T-helper 17 cell (primary cell): Measurements from ENCODE around the gene CDC42EP5. TPM values are rescaled to one million over a fixed set of nuclear protein-coding genes. Genes with fewer than 3 reads are reported as not detected.
"Not testable (repeated sequence)": the region's sequence is repeated elsewhere in the genome, so short reads cannot be mapped to it uniquely, and the experiment has no call there.

Experiments used
- ATAC-seq: fragments of 150-1000 bp; cut with Tn5 transposase; 2 replicates; pipeline ENCODE4 v1.10.0; 2021; ENCODE audit warnings: mild to moderate bottlenecking, moderate library complexity
- DNase-seq, 3 donors: peaks; one replicate each; pipeline versions ENCODE4 v3.0.0 to v3.0.0-alpha.2; 2020 to 2021
- H3K9me3 ChIP-seq: one replicate; pipeline ENCODE4 v1.7.0; 2013; ENCODE audit warnings: low read length, mild to moderate bottlenecking; ENCODE audit not compliant: control insufficient read depth, poor library complexity, severe bottlenecking
- H3K27ac Mint-ChIP-seq: one replicate; pipeline ENCODE4 v1.8.0; 2022; ENCODE audit warnings: mild to moderate bottlenecking, moderate library complexity, mixed read lengths
- H3K27me3 Mint-ChIP-seq: one replicate; pipeline ENCODE4 v1.8.0; 2022; ENCODE audit warnings: mixed read lengths
- H3K36me3 Mint-ChIP-seq: one replicate; pipeline ENCODE4 v1.8.0; 2022; ENCODE audit warnings: low read depth, mixed read lengths
- H3K4me1 Mint-ChIP-seq: one replicate; pipeline ENCODE4 v1.8.0; 2022; ENCODE audit warnings: mild to moderate bottlenecking, mixed read lengths
- H3K4me3 Mint-ChIP-seq: one replicate; pipeline ENCODE4 v1.8.0; 2022; ENCODE audit warnings: mild to moderate bottlenecking, moderate library complexity, mixed read lengths
- total RNA-seq, 4 donors: library from RNA in 2 of 4; stranded (reverse) in 2 of 4; gene quantifications; one replicate each; pipeline ENCODE4 v1.2.3 and lab custom pipeline; 2022 to 2026

The CDC42EP5 gene
- total RNA-seq, 2 donors from 2014 or later: not detected

GRCh38 chr19:54455786-54456422 is 17.2 kb downstream of the CDC42EP5 start:
- peaks cover 29% of the 10 kb centered on the region for H3K4me1 Mint-ChIP-seq
- ATAC-seq: peak; percentile 2
- no peaks in the 10 kb centered on the region for H3K9me3 ChIP-seq
- no peak overlapping the region for H3K27ac Mint-ChIP-seq
- DNase-seq: no peak
- H3K36me3 Mint-ChIP-seq: peaks cover 15% of the 10 kb centered on the region
- H3K4me3 Mint-ChIP-seq: no peak overlapping the region
- H3K27me3 Mint-ChIP-seq: no peaks in the 10 kb centered on the region

GRCh38 chr19:54454781-54455675 is 18.1 kb downstream of the CDC42EP5 start:
- H3K9me3 ChIP-seq: no peaks in the 10 kb centered on the region
- H3K27ac Mint-ChIP-seq: peak overlapping the region; percentile 74
- H3K36me3 Mint-ChIP-seq: peaks cover 16% of the 10 kb centered on the region
- H3K27me3 Mint-ChIP-seq: no peaks in the 10 kb centered on the region
- peaks cover 37% of the 10 kb centered on the region for H3K4me1 Mint-ChIP-seq
- DNase-seq (no peak), ATAC-seq (no peak)
- peak overlapping the region; percentile 53 for H3K4me3 Mint-ChIP-seq

- peak overlapping the region; percentile 21 for H3K4me3 Mint-ChIP-seq
Observed at GRCh38 chr19:54453921-54454780, 18.9 kb downstream of the CDC42EP5 start.

GRCh38 chr19:54452626-54453025 is 20.5 kb downstream of the CDC42EP5 start:
- H3K27ac Mint-ChIP-seq: no peak overlapping the region
- H3K4me3 Mint-ChIP-seq: no peak overlapping the region
- H3K27me3 Mint-ChIP-seq: no peaks in the 10 kb centered on the region
- peaks cover 34% of the 10 kb centered on the region for H3K4me1 Mint-ChIP-seq
- H3K36me3 Mint-ChIP-seq: peaks cover 11% of the 10 kb centered on the region
- H3K9me3 ChIP-seq: no peaks in the 10 kb centered on the region
- ATAC-seq (no peak), DNase-seq (no peak)

More at GRCh38 chr19:54453921-54454780, 18.9 kb downstream of the CDC42EP5 start:
- Mint-ChIP-seq H3K4me1 (peaks cover 37% of the 10 kb centered on the region), H3K36me3 (peaks cover 14% of the 10 kb centered on the region), H3K27me3 (no peaks in the 10 kb centered on the region), H3K27ac (peak overlapping the region; percentile 74)
- DNase-seq (no peak), ATAC-seq (no peak)
- no peaks in the 10 kb centered on the region for H3K9me3 ChIP-seq

- no peak for ATAC-seq
- DNase-seq: no peak
- Mint-ChIP-seq H3K27me3 (no peaks in the 10 kb centered on the region), H3K4me3 (no peak overlapping the region), H3K27ac (peak overlapping the region; percentile 100), H3K4me1 (peaks cover 37% of the 10 kb centered on the region), H3K36me3 (peaks cover 11% of the 10 kb centered on the region)
- no peaks in the 10 kb centered on the region for H3K9me3 ChIP-seq
Observed at GRCh38 chr19:54451997-54452396, 21.1 kb downstream of the CDC42EP5 start.

- Mint-ChIP-seq H3K4me3 (peak overlapping the region; percentile 100), H3K4me1 (peaks cover 37% of the 10 kb centered on the region), H3K27ac (peak overlapping the region; percentile 100), H3K36me3 (peaks cover 11% of the 10 kb centered on the region), H3K27me3 (no peaks in the 10 kb centered on the region)
- H3K9me3 ChIP-seq: no peaks in the 10 kb centered on the region
- no peak for ATAC-seq
- no peak for DNase-seq
Observed at GRCh38 chr19:54451331-54451871, 21.7 kb downstream of the CDC42EP5 start.

- Mint-ChIP-seq H3K27me3 (no peaks in the 10 kb centered on the region), H3K27ac (peak overlapping the region; percentile 100), H3K4me1 (peaks cover 37% of the 10 kb centered on the region), H3K36me3 (peaks cover 11% of the 10 kb centered on the region), H3K4me3 (peak overlapping the region; percentile 100)
- H3K9me3 ChIP-seq: no peaks in the 10 kb centered on the region
- ATAC-seq (no peak), DNase-seq (no peak)
Observed at GRCh38 chr19:54449701-54450069, 23.4 kb downstream of the CDC42EP5 start.

- peaks cover 11% of the 10 kb centered on the region for H3K36me3 Mint-ChIP-seq
- H3K4me1 Mint-ChIP-seq: peaks cover 37% of the 10 kb centered on the region
- no peaks in the 10 kb centered on the region for H3K9me3 ChIP-seq
- peak within 1 kb of the TSS; percentile 100 for H3K27ac Mint-ChIP-seq
- DNase-seq (peak; percentile 94 to 96 (median 96)), ATAC-seq (peak; percentile 93)
- peak within 1 kb of the TSS; percentile 100 for H3K4me3 Mint-ChIP-seq
- no peaks in the 10 kb centered on the region for H3K27me3 Mint-ChIP-seq
Observed at GRCh38 chr19:54448774-54449700, 24.1 kb downstream of the CDC42EP5 start, which contains the start of gene LENG8. LENG8 (plus strand) TSS chr19:54449199; CDS start chr19:54451345, 2,146 bp downstream.

GRCh38 chr19:54448040-54448773 is 24.9 kb downstream of the CDC42EP5 start:
- peak; percentile 26 for ATAC-seq
- H3K4me3 Mint-ChIP-seq: peak overlapping the region; percentile 100
- no peaks in the 10 kb centered on the region for H3K9me3 ChIP-seq
- DNase-seq: no peak
- H3K4me1 Mint-ChIP-seq: peaks cover 37% of the 10 kb centered on the region
- H3K27ac Mint-ChIP-seq: peak overlapping the region; percentile 100
- H3K27me3 Mint-ChIP-seq: no peaks in the 10 kb centered on the region
- H3K36me3 Mint-ChIP-seq: peaks cover 12% of the 10 kb centered on the region

GRCh38 chr19:54446349-54446748 is 26.7 kb downstream of the CDC42EP5 start:
- not testable (repeated sequence) for H3K9me3 ChIP-seq, DNase-seq, ATAC-seq, H3K4me3 Mint-ChIP-seq, H3K27ac Mint-ChIP-seq, H3K27me3 Mint-ChIP-seq
- H3K4me1 Mint-ChIP-seq: peaks cover 33% of the 10 kb centered on the region
- H3K36me3 Mint-ChIP-seq: peaks cover 12% of the 10 kb centered on the region

GRCh38 chr19:54444737-54445136 is 28.4 kb downstream of the CDC42EP5 start:
- peaks cover 9% of the 10 kb centered on the region for H3K36me3 Mint-ChIP-seq
- no peaks in the 10 kb centered on the region for H3K27me3 Mint-ChIP-seq

More at GRCh38 chr19:54444737-54445136, 28.4 kb downstream of the CDC42EP5 start:
- H3K27ac Mint-ChIP-seq: peak overlapping the region; percentile 11
- no peak overlapping the region for H3K4me3 Mint-ChIP-seq
- H3K9me3 ChIP-seq: no peaks in the 10 kb centered on the region
- DNase-seq: no peak
- ATAC-seq: no peak
- H3K4me1 Mint-ChIP-seq: peaks cover 17% of the 10 kb centered on the region
